Bone marrow (tissue), 2 donors: ENCODE measurements around the gene AFF3.

ENCODE experiments used
- DNase-seq, 2 donors: peaks; one replicate each; lab custom pipeline; 2025; lab: John Stamatoyannopoulos, UW

AFF3 gene

DNA sequence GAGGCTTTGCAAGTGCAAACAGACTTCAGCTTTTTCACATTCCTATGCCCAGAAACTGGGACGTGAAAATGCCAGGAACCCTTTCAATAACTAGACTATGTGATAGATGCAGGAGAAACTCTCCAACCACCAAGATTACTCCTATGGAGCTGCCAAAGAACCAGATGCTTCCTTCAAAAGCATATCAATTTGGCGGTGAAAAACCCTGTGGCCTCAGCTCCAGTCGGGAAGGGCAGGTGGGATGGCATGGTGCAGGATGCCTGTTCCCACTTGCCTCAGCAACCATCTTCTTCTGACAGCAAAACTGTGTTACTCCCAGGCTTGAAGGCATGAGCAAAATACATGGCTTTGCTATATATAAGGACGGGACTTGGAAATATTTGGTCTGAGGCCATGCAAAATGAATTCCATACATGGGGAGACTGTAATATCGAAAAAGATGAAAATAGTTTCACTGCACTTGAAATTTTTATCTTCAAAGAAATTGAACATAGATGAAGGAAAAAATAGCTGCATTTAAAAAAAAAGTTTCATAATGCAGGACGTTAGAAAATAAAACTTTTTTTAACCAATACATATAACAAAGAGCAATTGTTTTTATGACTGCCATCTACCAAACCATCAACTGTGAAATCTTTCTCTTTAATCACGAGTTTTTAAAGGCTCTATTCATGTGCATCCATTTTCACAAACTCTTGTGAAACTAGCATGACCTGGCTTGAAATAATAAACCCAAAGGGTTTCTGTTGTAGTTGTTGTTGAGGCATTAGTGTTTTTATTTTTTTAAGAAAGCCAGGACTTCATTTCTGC lies 99.1 kb downstream of the AFF3 start:
- no peak for DNase-seq

DNA sequence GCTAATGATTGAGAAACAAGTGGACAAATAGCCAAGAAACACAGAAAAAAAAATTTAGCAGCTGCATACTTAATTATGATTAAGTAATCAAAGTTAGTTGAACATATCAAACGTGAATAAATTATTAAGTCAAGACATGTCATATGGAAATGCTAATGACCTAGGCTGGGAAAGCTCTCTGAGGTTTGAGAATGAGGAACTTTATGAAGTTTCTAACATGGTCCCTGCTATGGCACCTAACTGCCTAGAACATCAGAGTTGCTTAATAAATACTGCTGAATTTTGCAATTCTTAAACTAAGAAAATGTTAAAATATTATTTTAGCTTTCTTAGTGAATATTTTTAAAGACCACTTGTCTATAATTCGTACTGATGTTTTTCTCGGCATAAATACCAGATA lies 99.8 kb downstream of the AFF3 start:
- no peak for DNase-seq

DNA sequence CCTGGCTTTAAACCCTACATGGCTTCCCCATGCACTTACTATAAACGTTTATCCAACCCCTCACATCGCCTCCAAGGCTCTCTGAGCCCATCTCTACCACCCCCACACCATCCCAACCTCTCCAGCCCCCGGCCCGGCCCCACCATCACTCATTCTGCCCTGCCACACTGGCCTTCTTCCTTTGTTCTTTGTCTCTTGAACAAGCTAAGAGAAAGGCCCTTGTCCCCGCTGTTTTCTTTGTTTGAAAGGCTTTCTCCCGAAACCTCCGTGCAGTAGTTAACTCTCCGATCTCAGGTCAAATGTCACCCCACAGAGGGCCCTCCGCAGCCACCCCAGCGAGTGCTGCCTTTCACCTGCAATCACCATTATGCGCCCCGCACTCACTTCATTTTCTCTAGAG lies 100.4 kb downstream of the AFF3 start:
- no peak for DNase-seq

DNA sequence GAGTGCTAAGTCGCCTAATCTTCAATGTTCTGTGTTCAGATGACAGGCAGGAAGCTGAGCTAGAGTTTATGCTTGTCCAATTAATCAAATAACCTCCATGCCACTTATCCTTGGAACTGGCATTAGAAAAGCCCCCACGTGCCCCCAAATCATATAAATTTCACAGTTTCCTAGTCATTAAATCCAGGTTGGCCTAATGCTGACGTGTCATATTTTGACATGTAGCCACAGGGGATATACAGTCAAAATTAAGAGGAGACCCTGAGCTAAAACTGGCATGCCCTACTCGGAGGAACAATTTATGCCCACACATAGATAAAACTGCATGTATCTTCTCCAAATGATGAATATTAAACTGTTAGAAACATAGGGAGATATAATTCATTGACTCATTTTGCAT lies 101.0 kb downstream of the AFF3 start:
- no peak for DNase-seq

DNA sequence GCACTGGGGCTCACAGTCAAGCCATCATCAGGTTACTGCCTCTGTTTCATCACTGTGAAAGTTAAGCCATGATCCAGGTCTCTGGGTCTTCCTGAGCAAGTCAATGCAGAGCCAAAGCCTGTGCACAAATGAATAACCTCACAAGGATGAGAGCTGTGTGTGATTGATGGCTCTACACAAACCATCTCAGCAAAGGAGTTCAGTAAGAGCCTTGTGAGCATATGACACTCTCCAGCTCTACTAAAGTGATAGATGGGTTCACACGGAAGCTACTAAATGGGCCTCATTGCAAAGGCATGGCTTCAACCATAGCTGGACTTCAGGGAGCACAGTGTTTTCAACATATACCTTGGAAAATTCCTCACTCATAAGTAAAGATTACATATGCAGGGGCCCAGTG lies 101.5 kb downstream of the AFF3 start:
- DNase-seq: no peak

DNA sequence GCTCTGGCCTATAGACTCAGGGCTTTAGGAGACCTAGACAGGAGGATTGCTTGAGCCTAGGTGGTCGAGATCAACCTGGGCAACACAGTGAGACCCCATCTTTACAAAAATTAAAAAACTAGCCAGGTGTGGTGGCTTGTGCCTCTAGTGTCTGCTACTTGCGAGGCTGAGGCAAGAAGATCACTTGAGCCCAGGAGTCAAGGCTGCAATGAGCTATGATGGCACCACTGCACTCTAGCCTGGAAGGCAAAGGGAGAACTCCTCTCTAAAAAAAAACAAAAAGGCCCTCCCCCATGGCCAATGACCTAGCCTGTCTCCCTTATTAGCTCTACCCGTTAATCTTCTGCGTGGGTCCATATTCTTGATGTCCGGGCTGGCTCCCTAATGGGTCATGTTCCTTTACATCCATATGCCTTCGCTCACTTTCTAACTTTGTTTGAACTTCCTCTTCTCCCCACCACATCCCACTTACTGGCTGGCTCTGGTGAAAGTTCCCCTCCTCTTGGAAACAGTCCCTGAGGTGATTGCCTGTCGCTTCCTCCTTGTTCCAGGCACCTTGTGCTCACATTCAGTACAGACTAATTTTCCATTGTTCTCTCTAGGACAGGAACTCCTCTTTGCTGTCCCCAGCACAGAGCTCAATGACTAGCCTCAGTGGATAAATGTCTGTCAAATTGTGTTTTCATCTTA lies 103.0 kb downstream of the AFF3 start:
- DNase-seq: no peak

DNA sequence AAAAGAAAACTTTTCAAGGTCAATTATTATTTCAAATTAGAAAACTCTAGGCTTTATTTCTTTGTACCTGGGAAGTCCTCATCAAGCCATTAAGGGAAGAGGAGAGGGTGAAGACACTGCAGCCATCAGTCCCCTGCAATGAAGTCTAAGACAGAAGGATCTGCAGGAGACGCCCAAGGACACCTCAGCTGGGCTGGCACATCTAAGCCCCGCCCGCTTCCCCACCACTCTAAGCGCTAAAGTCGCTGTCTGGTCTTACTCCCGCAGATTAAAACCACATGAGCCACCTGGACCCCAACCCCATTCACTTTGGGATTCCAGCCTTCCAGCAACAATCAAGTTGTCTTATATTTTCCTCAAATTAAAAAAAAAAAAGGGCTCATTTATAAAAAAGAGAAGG lies 104.4 kb downstream of the AFF3 start:
- no peak for DNase-seq

DNA sequence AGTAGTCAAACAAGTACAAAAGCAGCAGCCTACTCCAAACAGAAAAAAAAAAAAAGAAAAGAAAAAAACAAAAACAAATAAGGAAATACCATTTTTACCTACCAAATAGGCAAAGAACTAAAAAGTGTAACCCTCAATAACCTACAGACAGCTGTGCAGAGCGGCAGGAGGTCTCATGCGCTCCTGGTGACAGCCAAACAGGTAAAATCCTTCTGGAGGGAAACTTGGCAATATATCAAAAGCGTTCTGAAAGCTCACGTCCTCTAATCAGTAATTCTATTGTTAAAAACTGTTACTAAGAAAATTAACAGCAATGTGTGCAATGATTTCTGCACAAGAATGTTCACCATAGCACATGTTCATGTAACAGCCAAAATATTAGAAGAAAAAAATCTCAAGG lies 105.6 kb downstream of the AFF3 start:
- DNase-seq: no peak

DNA sequence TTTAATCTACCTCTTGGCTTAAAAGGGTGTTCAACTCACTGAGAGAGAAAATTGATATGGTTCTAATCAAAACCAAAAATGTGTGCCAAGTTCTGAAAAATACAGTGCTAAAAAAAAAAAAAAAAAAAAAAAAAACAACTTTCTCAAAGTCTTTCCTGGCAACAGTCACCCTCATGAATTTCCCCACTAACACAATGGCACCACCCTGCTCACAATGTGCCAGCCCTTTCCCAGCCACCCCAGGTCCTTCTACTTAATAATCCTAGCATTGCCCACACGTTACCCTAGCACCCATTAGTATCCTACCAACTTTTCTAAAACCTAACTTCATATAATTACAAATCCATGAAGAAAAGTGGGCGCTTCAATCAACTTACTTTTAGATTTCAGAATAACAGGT lies 106.4 kb downstream of the AFF3 start:
- DNase-seq: no peak

DNA sequence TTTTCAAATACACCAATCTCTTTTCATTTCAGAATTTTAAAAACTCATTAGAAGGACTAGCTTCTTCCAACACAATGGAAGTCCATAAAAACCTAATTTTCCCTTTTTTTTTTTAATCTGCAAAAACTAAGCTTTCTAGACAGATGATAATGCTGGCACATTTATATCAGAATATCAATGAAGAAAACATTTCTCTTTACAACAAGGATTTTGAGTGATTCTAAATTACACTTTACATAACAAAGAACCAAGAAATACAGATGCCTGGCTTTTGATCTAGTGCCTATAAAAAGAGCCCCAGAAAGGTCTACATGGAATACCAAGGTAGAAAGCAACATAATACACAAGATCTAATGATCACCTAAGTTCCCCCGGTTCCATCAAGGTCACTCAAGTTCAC lies 108.0 kb downstream of the AFF3 start:
- DNase-seq: no peak

DNA sequence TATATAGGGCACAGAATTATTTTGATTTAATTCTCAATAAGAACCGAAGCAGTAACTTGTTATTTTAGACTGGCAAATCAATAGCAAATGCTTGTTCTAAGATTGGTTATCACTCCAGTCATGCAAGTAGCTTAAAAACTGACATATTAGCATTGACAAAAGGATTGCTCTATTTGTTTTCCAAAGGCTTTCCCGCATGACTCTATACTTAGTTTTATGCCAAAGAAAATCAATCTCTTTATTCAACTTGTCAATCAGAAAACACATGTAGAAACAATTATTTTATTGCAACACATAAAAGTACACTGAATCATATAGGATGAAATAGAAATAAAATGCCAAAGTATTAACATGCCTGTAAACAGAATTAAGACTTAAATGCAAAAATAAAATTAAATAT lies 108.4 kb downstream of the AFF3 start:
- no peak for DNase-seq

DNA sequence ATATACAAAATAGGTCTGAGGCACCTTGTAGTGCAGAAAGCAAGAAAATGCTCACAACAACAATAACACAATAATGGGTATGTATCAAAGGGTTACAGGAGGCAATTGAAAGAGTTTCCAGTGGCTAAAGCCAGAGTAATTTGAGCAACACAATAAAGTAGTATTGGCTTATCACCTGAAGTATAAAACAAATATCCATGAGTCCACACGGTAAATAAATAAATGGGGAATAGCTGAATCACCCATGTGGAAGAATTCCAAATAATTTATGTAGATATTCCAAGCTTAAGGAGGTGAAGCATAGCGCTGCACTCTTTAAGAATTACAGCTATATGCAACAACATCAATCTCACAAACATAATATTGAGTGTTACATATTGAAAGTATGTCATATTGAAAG lies 110.8 kb downstream of the AFF3 start:
- DNase-seq: no peak

DNA sequence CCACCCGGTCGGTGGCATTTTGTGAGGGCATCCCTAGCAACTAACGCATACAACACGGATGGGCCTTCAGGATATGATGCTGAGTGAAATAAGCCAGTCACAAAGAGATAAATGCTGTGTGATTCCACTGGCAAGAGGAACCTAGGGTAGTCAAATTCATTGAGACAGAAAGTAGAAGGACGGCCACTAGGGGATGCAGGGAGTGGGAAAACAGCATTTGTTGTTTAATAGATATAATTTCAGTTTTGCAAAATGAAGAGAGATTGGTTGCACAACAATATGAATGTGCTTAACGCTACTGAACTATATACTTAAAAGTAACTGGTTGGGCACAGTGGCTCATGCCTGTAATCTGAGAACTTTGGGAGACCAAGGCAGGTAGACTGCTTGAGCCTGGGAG lies 112.9 kb downstream of the AFF3 start:
- no peak for DNase-seq

DNA sequence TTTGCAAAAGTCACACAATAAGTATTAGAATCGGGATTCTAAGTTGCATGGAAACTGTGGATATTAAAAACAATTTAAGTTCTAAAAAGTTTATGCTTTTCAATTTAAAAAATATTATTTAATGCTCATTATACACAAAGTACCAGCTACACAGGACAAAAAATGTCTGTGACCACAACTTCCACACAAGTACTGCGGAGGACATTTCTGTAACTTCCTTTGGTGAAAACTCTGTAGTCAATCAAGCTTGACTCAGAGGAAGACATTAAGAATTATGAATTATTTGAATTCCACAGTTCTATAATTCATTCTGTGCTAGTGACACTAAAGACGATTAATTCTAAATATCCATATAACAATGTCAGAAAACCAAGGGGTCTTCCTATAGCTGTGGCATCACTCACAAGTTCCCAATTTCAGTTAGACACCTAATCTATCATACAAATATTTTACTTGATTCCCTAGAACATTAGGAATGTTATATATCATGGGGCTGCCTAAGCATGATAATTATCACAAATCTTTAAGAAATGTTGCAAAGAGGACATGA lies 120.5 kb downstream of the AFF3 start:
- no peak for DNase-seq

DNA sequence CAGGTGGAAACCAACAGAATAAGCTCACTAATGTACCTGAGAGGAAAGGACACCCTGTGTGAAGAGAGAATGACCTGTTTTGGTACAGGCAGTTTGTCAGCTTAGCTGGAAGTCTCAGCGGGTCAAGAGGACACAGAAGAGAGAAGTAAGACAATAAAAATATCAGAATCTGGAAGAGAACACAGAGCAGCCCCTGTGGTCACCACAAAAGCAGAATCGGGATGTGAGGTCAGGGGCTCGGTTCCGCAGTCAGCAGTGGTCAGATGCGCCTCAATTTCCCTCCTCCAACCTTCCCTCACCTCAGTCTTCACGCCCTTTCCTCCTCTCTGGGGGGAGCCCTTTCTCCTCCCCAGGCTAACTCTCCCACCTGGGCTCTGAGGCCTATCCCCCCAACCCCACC lies 122.9 kb downstream of the AFF3 start:
- DNase-seq: no peak

DNA sequence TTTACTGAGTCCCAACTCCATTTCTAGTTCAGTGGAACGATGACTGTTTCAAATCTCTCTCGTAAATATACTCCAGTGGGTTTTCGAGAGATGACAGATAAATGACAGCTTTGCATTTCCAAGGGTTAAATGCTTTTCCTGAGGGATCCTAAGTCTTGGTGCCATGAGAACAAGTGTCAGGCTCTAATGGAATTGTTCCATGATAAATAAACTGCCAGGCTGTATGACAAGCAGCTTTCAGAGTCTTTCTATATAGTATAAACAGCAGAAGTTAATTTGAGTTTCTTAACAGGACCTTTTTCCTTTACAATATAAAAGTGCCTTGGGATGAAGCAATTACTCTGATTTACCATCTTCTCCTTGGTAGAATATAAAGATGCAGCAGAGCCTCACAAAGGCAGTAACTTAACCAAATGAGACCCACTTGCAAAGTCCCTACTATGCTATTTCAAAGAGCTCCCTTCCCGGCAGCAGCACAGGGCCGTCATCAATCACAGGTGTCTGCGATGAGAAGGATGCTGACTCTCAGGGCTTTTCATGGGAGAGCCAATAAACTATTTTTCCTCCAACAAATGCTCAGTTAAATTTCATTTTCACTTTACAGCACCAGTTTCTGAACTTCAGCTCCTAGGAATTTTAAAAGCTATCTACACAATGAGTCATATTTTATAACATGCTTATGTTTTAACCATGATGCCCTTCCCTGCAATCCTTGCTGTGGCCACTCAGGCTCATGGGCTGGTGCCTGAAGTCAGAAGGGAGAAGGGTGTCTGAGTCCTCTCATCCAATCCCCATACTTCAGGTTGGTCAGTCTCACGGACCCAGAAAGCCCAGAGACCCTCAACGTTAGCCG lies 123.8 kb downstream of the AFF3 start:
- no peak for DNase-seq

DNA sequence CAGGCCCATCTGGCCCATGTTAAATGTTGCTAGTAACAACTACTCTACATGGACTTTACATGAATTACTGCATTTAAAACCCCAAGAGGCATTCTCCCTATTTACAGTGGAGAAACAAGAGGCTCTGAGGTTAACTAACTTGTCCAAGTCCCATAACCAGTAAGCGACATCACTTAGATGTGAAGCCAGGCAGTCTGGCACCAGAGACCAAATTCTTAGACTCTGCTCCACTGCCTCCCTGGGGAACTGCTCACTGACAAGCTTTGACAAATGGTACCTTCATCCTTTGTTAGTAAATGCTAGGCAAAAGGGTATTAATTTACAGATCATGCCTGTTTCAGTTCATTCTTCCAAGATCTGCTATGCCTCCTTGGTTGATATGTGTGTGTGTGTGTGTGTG lies 124.8 kb downstream of the AFF3 start:
- DNase-seq: no peak

DNA sequence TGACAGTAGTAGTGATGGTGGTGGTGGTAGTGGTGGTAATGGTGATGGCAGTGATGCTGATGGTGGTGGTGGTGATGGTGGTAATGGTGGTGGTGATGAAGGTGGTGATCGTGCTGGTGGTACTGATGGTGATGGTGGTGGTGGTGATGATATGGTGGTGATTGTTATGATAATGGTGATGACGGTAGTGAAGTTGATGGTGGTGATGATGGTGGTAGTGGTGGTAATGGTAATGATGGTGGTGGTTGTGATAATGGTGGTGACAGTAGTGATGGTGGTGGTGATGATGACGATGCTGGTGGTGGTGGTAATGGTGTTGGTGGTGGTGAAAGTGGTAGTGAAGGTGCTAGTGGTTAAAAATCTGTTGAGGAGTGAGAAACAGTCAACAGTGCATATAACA lies 125.6 kb downstream of the AFF3 start:
- no peak for DNase-seq

DNA sequence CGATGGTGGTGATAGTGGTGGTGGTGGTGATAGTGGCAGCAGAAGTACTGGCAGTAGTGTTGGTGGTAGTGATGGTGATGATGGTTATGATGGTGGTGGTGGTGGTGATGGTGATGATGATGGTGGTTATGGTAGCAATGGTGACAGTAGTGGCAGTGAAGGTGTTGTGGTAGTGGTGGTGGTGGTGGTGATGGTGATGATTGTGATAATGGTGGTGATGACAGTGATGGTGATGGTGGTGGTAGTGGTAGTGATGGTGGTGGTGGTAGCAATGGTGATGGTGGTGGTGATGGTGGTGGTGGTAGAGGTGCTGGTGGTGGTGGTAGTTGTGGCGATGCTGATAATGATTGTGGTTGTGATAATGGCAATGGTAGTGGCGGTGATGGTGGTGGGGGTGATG lies 126.5 kb downstream of the AFF3 start:
- no peak for DNase-seq

DNA sequence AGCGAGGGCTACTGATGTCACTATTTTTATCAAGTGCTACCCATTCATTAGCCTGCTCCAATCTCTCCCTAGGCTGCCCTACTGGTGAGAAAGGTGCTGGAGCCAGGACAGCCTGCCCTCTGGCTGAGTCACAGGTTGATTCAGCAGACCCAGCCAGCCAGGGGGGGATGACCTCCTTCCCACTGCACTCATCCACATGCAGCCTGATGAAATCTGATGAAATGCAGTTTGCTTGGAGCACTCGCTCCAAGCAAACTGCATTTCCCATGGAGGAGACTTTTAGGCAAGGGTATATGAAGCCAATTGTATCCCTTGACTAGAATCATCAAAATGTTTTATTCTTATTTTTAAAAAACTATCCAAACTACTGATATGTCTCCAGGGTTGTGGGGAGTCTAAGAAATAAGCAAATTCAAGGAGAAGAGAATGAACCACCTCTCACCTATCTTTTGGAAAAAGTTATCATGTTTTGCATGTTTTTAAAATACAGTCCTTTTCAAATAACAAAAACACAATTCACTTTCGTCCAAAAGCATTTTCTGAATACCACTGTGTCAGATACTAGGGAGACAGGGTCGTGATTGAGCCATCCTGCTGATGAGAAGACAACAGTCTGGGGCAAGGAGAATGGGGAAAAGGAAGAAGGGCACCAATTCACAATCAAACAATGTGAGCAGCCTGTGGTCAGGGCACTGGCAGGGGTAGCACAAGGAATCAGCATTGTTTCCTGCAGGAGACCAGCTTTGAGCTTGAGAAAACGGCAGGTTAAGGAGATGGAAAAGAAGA lies 128.3 kb downstream of the AFF3 start:
- no peak for DNase-seq

DNA sequence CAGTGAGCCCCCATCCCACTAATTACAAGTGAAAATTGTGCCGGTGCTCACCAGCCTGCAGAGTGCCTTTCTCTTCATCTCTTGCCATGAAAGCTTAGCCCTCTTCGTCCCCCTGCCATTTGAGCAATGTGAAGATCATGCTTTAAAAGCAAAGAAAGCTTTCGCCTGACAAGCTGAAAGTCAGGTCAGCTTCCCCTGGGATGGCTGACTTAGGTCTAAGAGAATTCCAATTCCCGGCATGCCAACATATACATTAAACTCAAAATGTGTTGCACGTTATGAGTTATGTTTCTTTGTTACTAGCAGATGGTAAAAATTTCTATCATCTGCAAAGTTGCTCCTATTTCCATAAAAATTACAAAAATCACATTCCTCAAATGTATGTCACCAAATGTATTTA lies 129.8 kb downstream of the AFF3 start:
- no peak for DNase-seq

DNA sequence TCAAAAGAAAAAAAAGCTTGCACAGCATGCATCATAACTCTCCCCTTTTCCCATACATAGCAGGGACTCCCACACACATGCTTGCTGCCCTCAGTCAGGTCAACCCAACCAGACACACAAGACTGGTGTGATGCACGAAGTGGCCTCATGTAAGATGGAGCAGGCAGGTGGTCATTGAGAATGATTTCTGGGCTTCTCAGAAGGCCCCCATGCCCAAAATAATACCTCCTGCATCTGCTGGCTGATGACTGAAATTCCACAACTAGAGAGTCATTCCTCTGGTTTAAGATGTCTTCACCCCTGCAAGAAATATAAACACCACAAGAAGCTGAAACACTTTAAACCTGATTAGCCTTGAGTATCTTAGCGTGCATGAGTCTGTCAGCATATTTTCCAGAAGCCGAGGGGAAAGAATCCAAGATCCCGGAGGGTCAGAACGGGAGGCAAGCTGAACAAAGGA lies 131.1 kb downstream of the AFF3 start:
- DNase-seq: no peak
